ENCODE results near the gene ATP10B.

The ATP10B gene

GRCh38 chr5:160668356-160668755, 183.7 kb downstream of the ATP10B start:
- H3K4ac ChIP-seq (ENCODE audit: low read length): no peak overlapping the region
- H3K14ac ChIP-seq (ENCODE audit: low read length): no peak overlapping the region
- no peak overlapping the region for H2BK15ac ChIP-seq (ENCODE audit: low read length)
- no peak overlapping the region for H3K27ac ChIP-seq (replicated peaks; ENCODE audit: low read length)
- H3K4me1 ChIP-seq (ENCODE audit: control insufficient read depth in 2 of 2, insufficient read depth in 1 of 2, low read depth in 1 of 2, low read length in 2 of 2): no peaks in the 10 kb centered on the region
- no peaks in the 10 kb centered on the region for H3K36me3 ChIP-seq (replicated peaks in 1 of 2; ENCODE audit: control insufficient read depth in 2 of 2, insufficient read depth in 2 of 2, low read length in 2 of 2)
- no peaks in the 10 kb centered on the region for H3K79me1 ChIP-seq (ENCODE audit: low read depth, low read length)
- H3K4me3 ChIP-seq (ENCODE audit: low read length in 2 of 2): no peak overlapping the region
- no peak overlapping the region for H4K8ac ChIP-seq (ENCODE audit: low read depth, low read length)
- H4K91ac ChIP-seq (ENCODE audit: low read depth, low read length, poor library complexity): no peak overlapping the region
- no peak overlapping the region for H3K9ac ChIP-seq (ENCODE audit: low read depth, low read length, poor library complexity)
- no peak overlapping the region for H2BK12ac ChIP-seq (ENCODE audit: low read length)
- H3K4me2 ChIP-seq (ENCODE audit: insufficient read depth, low read length, poor library complexity, severe bottlenecking): no peak overlapping the region
- H3K27me3 ChIP-seq (ENCODE audit: control insufficient read depth in 3 of 3, insufficient read depth in 3 of 3, low read depth in 1 of 3, low read length in 3 of 3): no peaks in the 10 kb centered on the region
- no CpG with 5 or more reads among the region's 2 CpGs for WGBS, 2 donors (ENCODE audit: extremely low coverage in 2 of 2, insufficient read length in 2 of 2, insufficient replicate concordance in 1 of 2)
- no peak overlapping the region for H2AK5ac ChIP-seq (ENCODE audit: low read depth, low read length)
- no peak overlapping the region for H2AFZ ChIP-seq (ENCODE audit: low read length)
- H2BK120ac ChIP-seq (ENCODE audit: low read depth, low read length): no peak overlapping the region
- no peak for DNase-seq (ENCODE audit: low spot score)
- H3K18ac ChIP-seq (ENCODE audit: low read length): no peak overlapping the region
- H2BK5ac ChIP-seq (ENCODE audit: low read length): no peak overlapping the region
- H3K23ac ChIP-seq (ENCODE audit: low read depth, low read length, poor library complexity): no peak overlapping the region
- H3K9me3 ChIP-seq (replicated peaks in 1 of 2; ENCODE audit: control insufficient read depth in 2 of 2, insufficient read depth in 1 of 2, low read depth in 1 of 2, low read length in 2 of 2): no peaks in the 10 kb centered on the region

- Histone ChIP-seq H3K9ac (ENCODE audit: low read depth, low read length, poor library complexity) (no peak overlapping the region), H4K8ac (ENCODE audit: low read depth, low read length) (no peak overlapping the region), H3K4ac (ENCODE audit: low read length) (no peak overlapping the region), H3K36me3 (replicated peaks in 1 of 2; ENCODE audit: control insufficient read depth in 2 of 2, insufficient read depth in 2 of 2, low read length in 2 of 2) (no peaks in the 10 kb centered on the region), H2AK5ac (ENCODE audit: low read depth, low read length) (no peak overlapping the region), H2BK15ac (ENCODE audit: low read length) (no peak overlapping the region), H2BK5ac (ENCODE audit: low read length) (no peak overlapping the region), H3K23ac (ENCODE audit: low read depth, low read length, poor library complexity) (no peak overlapping the region), H2AFZ (ENCODE audit: low read length) (no peak overlapping the region), H3K27me3 (ENCODE audit: control insufficient read depth in 3 of 3, insufficient read depth in 3 of 3, low read depth in 1 of 3, low read length in 3 of 3) (no peaks in the 10 kb centered on the region), H3K4me3 (ENCODE audit: low read length in 2 of 2) (no peak overlapping the region), H3K4me1 (ENCODE audit: control insufficient read depth in 2 of 2, insufficient read depth in 1 of 2, low read depth in 1 of 2, low read length in 2 of 2) (no peaks in the 10 kb centered on the region), H3K27ac (replicated peaks; ENCODE audit: low read length) (no peak overlapping the region), H3K14ac (ENCODE audit: low read length) (no peak overlapping the region), H2BK120ac (ENCODE audit: low read depth, low read length) (no peak overlapping the region), H3K79me1 (ENCODE audit: low read depth, low read length) (no peaks in the 10 kb centered on the region), H3K9me3 (replicated peaks in 1 of 2; ENCODE audit: control insufficient read depth in 2 of 2, insufficient read depth in 1 of 2, low read depth in 1 of 2, low read length in 2 of 2) (no peaks in the 10 kb centered on the region), H3K4me2 (ENCODE audit: insufficient read depth, low read length, poor library complexity, severe bottlenecking) (no peak overlapping the region), H2BK12ac (ENCODE audit: low read length) (no peak overlapping the region), H3K18ac (ENCODE audit: low read length) (no peak overlapping the region), H4K91ac (ENCODE audit: low read depth, low read length, poor library complexity) (no peak overlapping the region)
- DNase-seq (ENCODE audit: low spot score): no peak
- no CpG with 5 or more reads among the region's 5 CpGs for WGBS, 2 donors (ENCODE audit: extremely low coverage in 2 of 2, insufficient read length in 2 of 2, insufficient replicate concordance in 1 of 2)
Measured at GRCh38 chr5:160667160-160667559, 184.9 kb downstream of the ATP10B start.

GRCh38 chr5:160665460-160665859, 186.6 kb downstream of the ATP10B start:
- Histone ChIP-seq H3K27ac (replicated peaks; ENCODE audit: low read length) (no peak overlapping the region), H2AFZ (ENCODE audit: low read length) (no peak overlapping the region), H3K4me3 (ENCODE audit: low read length in 2 of 2) (no peak overlapping the region), H2AK5ac (ENCODE audit: low read depth, low read length) (no peak overlapping the region), H3K4ac (ENCODE audit: low read length) (no peak overlapping the region), H3K79me1 (ENCODE audit: low read depth, low read length) (no peaks in the 10 kb centered on the region), H3K4me1 (ENCODE audit: control insufficient read depth in 2 of 2, insufficient read depth in 1 of 2, low read depth in 1 of 2, low read length in 2 of 2) (no peaks in the 10 kb centered on the region), H4K8ac (ENCODE audit: low read depth, low read length) (no peak overlapping the region), H2BK12ac (ENCODE audit: low read length) (no peak overlapping the region), H3K18ac (ENCODE audit: low read length) (no peak overlapping the region), H3K14ac (ENCODE audit: low read length) (no peak overlapping the region), H2BK15ac (ENCODE audit: low read length) (no peak overlapping the region), H2BK120ac (ENCODE audit: low read depth, low read length) (no peak overlapping the region), H3K23ac (ENCODE audit: low read depth, low read length, poor library complexity) (no peak overlapping the region), H3K9me3 (replicated peaks in 1 of 2; ENCODE audit: control insufficient read depth in 2 of 2, insufficient read depth in 1 of 2, low read depth in 1 of 2, low read length in 2 of 2) (no peaks in the 10 kb centered on the region), H3K9ac (ENCODE audit: low read depth, low read length, poor library complexity) (no peak overlapping the region), H2BK5ac (ENCODE audit: low read length) (no peak overlapping the region), H3K4me2 (ENCODE audit: insufficient read depth, low read length, poor library complexity, severe bottlenecking) (no peak overlapping the region), H3K27me3 (ENCODE audit: control insufficient read depth in 3 of 3, insufficient read depth in 3 of 3, low read depth in 1 of 3, low read length in 3 of 3) (no peaks in the 10 kb centered on the region), H4K91ac (ENCODE audit: low read depth, low read length, poor library complexity) (no peak overlapping the region), H3K36me3 (replicated peaks in 1 of 2; ENCODE audit: control insufficient read depth in 2 of 2, insufficient read depth in 2 of 2, low read length in 2 of 2) (no peaks in the 10 kb centered on the region)
- WGBS, 2 donors (ENCODE audit: extremely low coverage in 2 of 2, insufficient read length in 2 of 2, insufficient replicate concordance in 1 of 2): no CpG with 5 or more reads among the region's 3 CpGs
- DNase-seq (ENCODE audit: low spot score): no peak

GRCh38 chr5:160660132-160660531, 191.9 kb downstream of the ATP10B start:
- H2AK5ac ChIP-seq (ENCODE audit: low read depth, low read length): no peak overlapping the region
- no peak overlapping the region for H3K18ac ChIP-seq (ENCODE audit: low read length)
- no peak overlapping the region for H2BK12ac ChIP-seq (ENCODE audit: low read length)
- H2BK5ac ChIP-seq (ENCODE audit: low read length): no peak overlapping the region
- no peak overlapping the region for H3K23ac ChIP-seq (ENCODE audit: low read depth, low read length, poor library complexity)
- no peaks in the 10 kb centered on the region for H3K79me1 ChIP-seq (ENCODE audit: low read depth, low read length)
- no peak overlapping the region for H4K8ac ChIP-seq (ENCODE audit: low read depth, low read length)
- H3K27me3 ChIP-seq (ENCODE audit: control insufficient read depth in 3 of 3, insufficient read depth in 3 of 3, low read depth in 1 of 3, low read length in 3 of 3): no peaks in the 10 kb centered on the region
- H3K4me3 ChIP-seq (ENCODE audit: low read length in 2 of 2): no peak overlapping the region
- H2BK15ac ChIP-seq (ENCODE audit: low read length): no peak overlapping the region
- H2BK120ac ChIP-seq (ENCODE audit: low read depth, low read length): no peak overlapping the region
- H3K27ac ChIP-seq (replicated peaks; ENCODE audit: low read length): no peak overlapping the region
- H3K14ac ChIP-seq (ENCODE audit: low read length): no peak overlapping the region
- H3K4ac ChIP-seq (ENCODE audit: low read length): no peak overlapping the region
- H3K9me3 ChIP-seq (replicated peaks in 1 of 2; ENCODE audit: control insufficient read depth in 2 of 2, insufficient read depth in 1 of 2, low read depth in 1 of 2, low read length in 2 of 2): no peaks in the 10 kb centered on the region
- H3K4me1 ChIP-seq (ENCODE audit: control insufficient read depth in 2 of 2, insufficient read depth in 1 of 2, low read depth in 1 of 2, low read length in 2 of 2): no peaks in the 10 kb centered on the region
- no peak overlapping the region for H3K4me2 ChIP-seq (ENCODE audit: insufficient read depth, low read length, poor library complexity, severe bottlenecking)
- no peak for DNase-seq (ENCODE audit: low spot score)
- no peaks in the 10 kb centered on the region for H3K36me3 ChIP-seq (replicated peaks in 1 of 2; ENCODE audit: control insufficient read depth in 2 of 2, insufficient read depth in 2 of 2, low read length in 2 of 2)
- H4K91ac ChIP-seq (ENCODE audit: low read depth, low read length, poor library complexity): no peak overlapping the region
- H3K9ac ChIP-seq (ENCODE audit: low read depth, low read length, poor library complexity): no peak overlapping the region
- no CpG with 5 or more reads among the region's 1 CpG for WGBS, 2 donors (ENCODE audit: extremely low coverage in 2 of 2, insufficient read length in 2 of 2, insufficient replicate concordance in 1 of 2)
- H2AFZ ChIP-seq (ENCODE audit: low read length): no peak overlapping the region
